Measurements from ENCODE around the gene LPIN1.

The LPIN1 gene, protein sequence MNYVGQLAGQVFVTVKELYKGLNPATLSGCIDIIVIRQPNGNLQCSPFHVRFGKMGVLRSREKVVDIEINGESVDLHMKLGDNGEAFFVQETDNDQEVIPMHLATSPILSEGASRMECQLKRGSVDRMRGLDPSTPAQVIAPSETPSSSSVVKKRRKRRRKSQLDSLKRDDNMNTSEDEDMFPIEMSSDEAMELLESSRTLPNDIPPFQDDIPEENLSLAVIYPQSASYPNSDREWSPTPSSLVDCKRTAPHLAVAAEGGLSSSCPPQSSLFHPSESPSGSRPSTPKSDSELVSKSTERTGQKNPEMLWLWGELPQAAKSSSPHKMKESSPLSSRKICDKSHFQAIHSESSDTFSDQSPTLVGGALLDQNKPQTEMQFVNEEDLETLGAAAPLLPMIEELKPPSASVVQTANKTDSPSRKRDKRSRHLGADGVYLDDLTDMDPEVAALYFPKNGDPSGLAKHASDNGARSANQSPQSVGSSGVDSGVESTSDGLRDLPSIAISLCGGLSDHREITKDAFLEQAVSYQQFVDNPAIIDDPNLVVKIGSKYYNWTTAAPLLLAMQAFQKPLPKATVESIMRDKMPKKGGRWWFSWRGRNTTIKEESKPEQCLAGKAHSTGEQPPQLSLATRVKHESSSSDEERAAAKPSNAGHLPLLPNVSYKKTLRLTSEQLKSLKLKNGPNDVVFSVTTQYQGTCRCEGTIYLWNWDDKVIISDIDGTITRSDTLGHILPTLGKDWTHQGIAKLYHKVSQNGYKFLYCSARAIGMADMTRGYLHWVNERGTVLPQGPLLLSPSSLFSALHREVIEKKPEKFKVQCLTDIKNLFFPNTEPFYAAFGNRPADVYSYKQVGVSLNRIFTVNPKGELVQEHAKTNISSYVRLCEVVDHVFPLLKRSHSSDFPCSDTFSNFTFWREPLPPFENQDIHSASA

DNA sequence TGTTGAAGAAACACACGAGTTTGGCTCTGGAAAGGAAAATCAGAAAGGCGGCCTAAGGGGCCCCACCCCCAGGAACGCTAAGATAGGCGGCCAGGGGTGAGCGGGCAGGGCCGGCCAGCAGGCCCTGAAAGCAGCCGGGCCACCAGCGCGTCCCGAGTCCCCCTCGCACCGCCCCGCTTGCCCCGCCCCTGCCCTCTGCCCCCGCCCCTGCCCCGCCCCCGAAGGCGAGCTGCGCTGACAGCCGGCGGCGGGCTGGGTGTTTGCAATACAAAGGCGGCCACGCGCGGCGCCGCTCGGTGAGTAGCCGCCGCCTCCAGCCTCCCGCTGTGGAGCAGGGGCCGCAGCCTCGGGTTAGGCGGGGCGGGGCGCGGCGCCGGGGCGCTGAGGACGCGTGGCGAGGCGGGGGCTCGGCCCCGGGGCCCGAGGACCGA, at the start of gene LPIN1:
Gene LPIN1, plus strand, starts transcription at position 257 of the 431 bp plus-strand sequence. CDS start 18,910 bp downstream, outside the sequence.
- peak; percentile 64 to 96 for DNase-seq

- no peak for DNase-seq
Observed at GRCh38 chr2:11696736-11697102, 49.7 kb upstream of the LPIN1 start.

DNA sequence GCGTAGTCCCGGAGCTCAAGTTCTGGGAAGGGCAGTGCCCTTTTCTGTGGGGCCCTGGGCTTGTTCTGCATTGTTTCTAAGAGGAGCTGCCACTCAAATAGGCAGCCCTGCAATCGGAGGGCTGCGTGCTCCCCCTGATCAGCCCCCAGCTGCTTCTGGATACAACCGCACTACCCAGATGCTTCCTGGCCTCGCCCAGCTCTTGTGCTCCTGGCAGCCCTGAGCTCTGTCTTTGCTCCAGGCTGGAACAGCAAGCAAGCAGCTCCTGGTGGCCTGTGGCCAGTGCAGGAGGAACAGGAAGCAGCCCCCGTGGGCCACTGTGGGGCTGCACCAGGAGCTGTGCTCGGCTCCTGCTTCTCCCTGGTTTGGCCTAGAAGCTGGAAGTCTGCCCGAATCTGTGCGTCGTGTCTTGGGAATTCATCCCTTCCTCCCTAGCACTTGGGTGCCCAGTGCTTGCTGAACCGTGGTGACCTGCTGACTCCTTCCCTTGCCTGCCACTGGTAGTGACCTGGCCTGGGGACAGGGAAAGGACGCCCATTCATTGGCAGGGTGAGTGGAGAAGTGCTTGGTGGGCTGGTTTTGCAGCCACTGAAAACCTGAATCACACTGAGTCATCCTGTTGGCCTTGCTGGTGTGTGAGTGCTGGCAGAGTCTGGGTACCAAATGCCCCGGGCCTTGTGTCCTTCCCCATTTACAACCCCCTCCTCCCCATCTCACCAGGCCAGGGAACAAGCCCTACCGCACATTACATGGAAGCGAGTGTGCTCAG, 49.1 kb upstream of the LPIN1 start:
- no peak for DNase-seq

DNA sequence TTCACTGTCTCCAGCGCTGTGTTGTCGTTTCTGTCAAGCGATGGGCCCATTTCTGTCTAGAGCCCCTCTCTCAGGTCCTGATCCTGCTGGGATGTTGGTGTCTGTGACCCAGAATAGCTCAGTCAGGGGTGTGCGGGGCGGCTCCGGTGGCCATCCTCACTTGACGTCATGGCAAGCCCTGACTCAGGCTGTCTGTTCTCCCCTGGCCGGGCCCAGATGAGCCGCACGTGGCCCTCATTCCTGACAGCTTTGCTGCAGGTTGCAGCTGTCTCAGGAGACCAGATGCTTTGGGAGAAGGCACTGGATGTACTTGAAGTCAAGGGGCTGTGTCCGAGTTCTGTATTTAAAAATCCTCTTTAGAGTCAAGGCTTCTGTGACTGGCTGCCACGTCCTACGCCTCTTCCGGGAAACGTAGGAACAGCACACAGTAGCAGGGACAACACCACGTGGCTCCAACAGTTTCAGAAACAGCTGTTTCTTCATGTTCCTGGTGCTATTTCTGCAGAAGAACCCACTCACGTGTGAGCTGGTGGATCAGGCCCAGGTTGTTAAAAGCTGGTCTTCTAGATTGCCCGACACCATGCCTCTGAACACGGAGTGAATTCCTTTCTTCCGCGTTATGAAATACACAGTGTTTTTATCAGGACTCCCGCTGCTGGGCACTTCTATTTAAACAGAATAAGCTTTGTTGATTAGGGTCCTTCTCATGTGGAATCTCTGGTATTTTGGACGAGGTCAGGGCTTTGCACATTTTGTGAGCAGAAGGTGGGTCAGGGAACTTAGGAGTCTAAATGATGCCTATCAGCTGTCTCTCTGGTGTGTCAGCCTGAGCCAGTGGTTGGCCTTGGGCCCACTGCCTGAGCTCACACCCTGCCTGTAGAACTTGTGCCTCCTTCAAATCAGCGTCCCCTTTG, 48.2 kb upstream of the LPIN1 start:
- DNase-seq = peak; percentile 57 to 80

- no peak for DNase-seq
Observed at GRCh38 chr2:11699686-11700670, 46.5 kb upstream of the LPIN1 start.

DNA sequence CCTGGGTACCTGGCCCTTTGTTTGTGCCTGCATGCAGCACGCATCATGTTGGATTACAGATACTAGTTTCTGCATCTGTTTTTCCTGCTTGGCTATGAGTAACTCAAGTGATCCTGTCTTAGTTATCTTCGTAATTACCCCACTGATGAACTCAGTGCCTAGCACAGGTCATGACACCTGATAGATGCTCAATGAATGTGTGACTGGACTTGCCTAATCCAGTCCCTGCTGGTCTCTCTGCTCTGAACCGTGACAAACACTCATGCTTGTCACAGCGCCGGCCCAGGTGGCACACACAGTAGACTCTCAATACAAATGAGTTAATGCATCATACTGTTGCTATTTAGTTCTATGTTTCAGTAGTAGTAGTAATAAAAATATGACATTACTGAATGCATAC, 45.2 kb upstream of the LPIN1 start:
- DNase-seq = no peak

DNA sequence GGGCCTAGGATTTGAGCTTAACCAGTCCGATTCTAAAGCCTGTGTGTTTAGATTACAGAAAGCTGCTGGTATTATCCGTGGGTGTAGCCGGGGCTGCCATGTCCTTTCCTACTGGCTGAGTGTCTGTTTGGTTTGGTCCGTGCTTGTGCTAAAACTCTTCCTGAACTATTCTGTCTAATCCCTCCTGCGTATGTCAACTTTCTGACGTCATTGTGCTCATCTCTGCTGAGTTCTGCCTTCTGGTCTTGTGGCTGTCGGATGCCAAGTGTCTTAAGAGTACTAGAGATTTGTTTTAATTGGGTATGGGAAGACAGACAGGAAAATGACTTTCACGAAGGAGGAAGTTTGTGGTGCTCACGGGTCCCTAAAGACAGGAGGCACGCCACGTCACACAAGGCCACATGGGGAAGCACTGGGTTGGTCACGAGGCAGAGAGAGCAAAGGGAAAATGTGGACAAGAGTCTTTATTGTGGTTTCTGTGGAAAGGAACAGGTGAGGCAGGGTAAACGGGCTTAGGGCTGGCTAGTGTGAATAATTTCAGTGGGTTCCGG, 44.6 kb upstream of the LPIN1 start:
- DNase-seq = no peak

GRCh38 chr2:11702946-11703345, 43.5 kb upstream of the LPIN1 start:
- DNase-seq = no peak

DNA sequence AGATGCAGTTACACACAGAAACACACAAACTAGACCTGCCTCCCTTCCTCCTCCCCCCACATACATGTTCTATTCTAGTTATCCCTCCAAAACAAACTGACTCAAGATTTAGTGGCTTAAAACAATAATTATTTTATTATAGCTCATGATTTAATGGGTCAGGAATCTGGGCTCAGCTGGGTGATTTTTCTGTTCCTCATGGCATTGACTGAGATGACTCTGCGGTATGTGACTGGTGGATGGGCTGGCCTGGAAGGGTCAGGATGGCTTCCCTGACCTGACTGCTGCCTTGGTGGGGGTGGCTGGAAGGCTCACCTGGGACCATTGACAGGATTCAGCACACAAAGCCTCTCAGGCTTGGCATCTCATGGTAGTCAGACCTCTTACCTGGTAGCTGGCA, 42.7 kb upstream of the LPIN1 start:
- DNase-seq = no peak

GRCh38 chr2:11705063-11705462, 41.4 kb upstream of the LPIN1 start:
- no peak for DNase-seq

DNA sequence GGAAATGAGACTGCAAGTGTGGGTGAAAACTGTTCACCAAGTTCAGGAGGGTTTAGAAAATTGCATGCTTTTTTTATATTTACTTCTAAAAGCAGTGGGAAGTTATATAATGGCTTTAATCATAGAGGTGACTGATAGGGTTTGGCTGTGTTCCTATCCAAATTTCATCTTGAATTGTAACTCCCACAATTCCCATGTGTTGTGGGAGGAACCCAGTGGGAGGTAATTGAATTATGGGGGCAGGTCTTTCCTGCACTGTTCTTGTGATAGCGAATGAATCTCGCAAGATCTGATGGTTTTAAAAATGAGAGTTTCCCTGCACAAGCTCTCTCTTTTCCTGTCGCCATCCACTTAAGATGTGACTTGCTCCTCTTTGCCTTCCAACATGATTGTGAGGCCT, 40.7 kb upstream of the LPIN1 start:
- DNase-seq = no peak

DNA sequence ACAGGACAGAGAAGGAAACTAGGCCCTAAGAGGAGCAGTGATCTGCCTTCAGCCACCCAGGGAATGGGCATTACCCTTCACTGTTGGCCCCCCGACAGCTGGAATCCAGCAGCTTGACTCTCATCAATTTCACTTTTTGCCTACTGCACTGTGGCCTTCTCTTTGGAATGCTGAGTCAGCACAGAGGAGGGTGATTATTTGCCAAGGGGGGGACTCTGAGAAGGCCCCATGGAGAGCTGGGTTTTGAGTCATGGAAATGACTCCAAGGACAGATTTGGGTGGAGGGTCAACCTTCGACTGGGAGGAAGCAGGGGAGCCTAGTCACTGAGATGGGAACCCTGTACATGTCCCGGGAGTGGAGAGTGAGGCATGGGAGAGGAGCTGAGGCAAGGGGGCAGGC, 38.3 kb upstream of the LPIN1 start:
- DNase-seq = no peak

GRCh38 chr2:11709293-11709692, 37.1 kb upstream of the LPIN1 start:
- no peak for DNase-seq

- no peak for DNase-seq
Observed at GRCh38 chr2:11710210-11710609, 36.2 kb upstream of the LPIN1 start.

DNA sequence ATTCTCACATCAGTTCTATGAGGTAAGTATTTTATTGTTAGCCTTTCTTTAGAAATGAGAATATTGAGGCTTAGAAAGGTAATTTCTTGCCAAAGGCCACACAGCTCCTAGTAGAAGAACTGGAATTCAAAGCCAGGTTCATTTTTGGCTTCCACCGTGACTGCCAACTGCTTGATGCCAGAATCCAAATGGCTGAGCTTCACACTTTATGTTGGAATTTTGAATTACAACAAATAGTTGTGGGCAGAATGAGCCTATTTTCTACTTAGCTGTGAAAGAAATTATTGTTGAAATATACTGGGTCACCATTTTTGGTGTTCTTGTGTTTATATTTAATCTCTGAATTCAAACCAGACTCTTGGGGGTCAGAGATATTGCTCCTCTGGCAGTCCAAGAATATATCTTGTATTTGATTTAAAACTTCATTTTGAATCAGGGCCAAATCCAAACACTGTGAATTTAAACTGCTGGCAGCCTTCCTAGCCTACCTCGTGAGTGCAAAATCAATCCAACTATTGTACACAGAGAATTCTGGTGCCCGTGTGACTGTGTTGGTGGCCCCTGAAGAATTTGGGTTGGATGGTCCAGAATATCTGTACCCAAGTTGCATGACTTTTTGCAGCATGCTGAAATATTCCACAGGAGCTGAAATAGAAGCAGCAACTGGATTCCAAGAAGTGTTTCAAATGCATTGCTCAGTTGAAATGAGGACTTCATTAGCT, 35.6 kb upstream of the LPIN1 start:
- no peak for DNase-seq

DNA sequence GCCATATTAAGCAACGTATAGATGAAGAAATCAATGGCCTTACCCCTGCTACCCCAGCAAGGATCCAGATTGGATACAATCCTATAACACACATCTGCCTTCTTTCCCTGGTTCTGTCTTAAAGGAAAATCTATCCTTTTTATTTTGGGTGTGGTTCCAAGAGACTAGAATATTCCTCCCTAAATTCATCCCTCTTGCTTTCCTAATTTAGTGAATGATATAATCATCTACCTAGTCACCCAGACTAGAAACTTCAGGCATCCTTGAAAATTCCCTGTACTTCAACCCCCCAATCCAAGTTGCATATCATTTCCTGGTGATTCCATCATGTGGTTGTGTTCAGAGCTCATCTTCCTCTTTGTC, 35.1 kb upstream of the LPIN1 start:
- DNase-seq = no peak

GRCh38 chr2:11711751-11712150, 34.7 kb upstream of the LPIN1 start:
- no peak for DNase-seq

DNA sequence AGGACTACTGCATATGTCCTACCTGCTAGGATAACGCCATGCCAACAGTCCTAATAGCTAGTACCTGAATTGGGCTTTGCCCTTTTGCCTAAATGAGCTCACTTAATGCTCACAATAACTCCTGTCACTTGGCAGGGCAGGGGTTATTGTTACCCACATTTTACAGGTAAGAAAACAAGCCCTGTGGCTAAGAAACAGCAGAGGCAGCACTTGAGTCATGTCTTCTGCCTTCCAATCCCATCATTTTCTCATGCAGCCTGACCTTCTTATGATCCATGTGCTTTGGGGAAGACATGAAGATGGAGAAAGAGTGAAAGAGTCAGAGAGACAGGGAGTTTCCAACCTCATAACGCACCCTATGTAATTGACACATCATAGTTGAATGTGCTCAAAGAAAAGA, 33.6 kb upstream of the LPIN1 start:
- DNase-seq = no peak

- no peak for DNase-seq
Observed at GRCh38 chr2:11713815-11714214, 32.6 kb upstream of the LPIN1 start.
